Heart left ventricle (tissue), 16 donors: Measurements from ENCODE around the gene COL27A1. TPM values are rescaled to one million over a fixed set of nuclear protein-coding genes. Genes with fewer than 3 reads are reported as not detected.

Experiments
- ATAC-seq, 4 donors: fragments of 200-7000 bp; cut with Tn5 transposase; one replicate each; pipeline ENCODE4 v1.9.1; 2020 to 2022; ENCODE audit warnings: moderate library complexity in 4 of 4, mild to moderate bottlenecking in 3 of 4, moderate number of reproducible peaks in 1 of 4
- DNase-seq, 5 donors: peaks; one replicate each; pipeline ENCODE4 v3.0.0-alpha.2; 2020
- H3K27ac ChIP-seq, 12 donors: fragments of 200-600 bp; sonication (generic) in 4 of 12; one replicate each; pipeline versions ENCODE4 v1.5.0 to v1.8.0; 2016 to 2022; ENCODE audit warnings: mild to moderate bottlenecking in 2 of 12
- H3K27me3 ChIP-seq, 9 donors: fragments of 200-600 bp; sonication (generic) in 2 of 9; one replicate each; pipeline versions ENCODE4 v1.5.1 to v1.8.0; 2016 to 2022; ENCODE audit warnings: mild to moderate bottlenecking in 3 of 9
- H3K36me3 ChIP-seq, 9 donors: fragments of 200-600 bp; sonication (generic) in 2 of 9; one replicate each; pipeline versions ENCODE4 v1.5.0 to v1.8.0; 2018 to 2022; ENCODE audit warnings: mild to moderate bottlenecking in 2 of 9
- H3K4me1 ChIP-seq, 12 donors: fragments of 200-600 bp; sonication (generic) in 4 of 12; one replicate each; pipeline versions ENCODE4 v1.5.0 to v1.8.0; 2016 to 2022; ENCODE audit warnings: mild to moderate bottlenecking in 3 of 12
- H3K4me3 ChIP-seq, 12 donors: fragments of 200-600 bp; sonication (generic) in 4 of 12; one replicate each; pipeline versions ENCODE4 v1.5.0 to v1.8.0; 2017 to 2022; ENCODE audit warnings: mild to moderate bottlenecking in 9 of 12, moderate library complexity in 4 of 12
- H3K9me3 ChIP-seq, 12 donors: fragments of 200-600 bp; sonication (generic) in 4 of 12; one replicate each; pipeline versions ENCODE4 v1.5.0 to v1.8.0; 2016 to 2022; ENCODE audit warnings: mild to moderate bottlenecking in 1 of 12
- CTCF ChIP-seq, 12 donors: fragments of 200-600 bp; sonication (generic) in 4 of 12; IDR thresholded peaks; one replicate each; pipeline versions ENCODE4 v1.5.0 to v1.8.0; 2018 to 2022; ENCODE audit warnings: antibody characterized with exemption in 12 of 12, mild to moderate bottlenecking in 5 of 12
- POLR2A ChIP-seq, 2 donors: fragments of 450-650 bp; IDR thresholded peaks; one replicate each; pipeline ENCODE4 v1.6.1; 2017; ENCODE audit warnings: antibody characterized with exemption in 2 of 2, mild to moderate bottlenecking in 2 of 2, moderate library complexity in 2 of 2
- WGBS, 4 donors: extraction: QIAGEN DNeasy Blood & Tissue Kit in 2 of 4; methylation state at CpG; one replicate each; pipeline versions ENCODE4 v1.1.5 to v1.1.7; 2013 to 2018; 5-methylcytosine and 5-hydroxymethylcytosine counted together
- intact Hi-C, 10 donors: fragments of 100-400 bp; cut with DNase I; formaldehyde crosslinking; loops; one replicate each; pipeline versions ENCODE4 v1.11.1 to v1.14.2; 2022
- polyA plus RNA-seq, 2 donors: library from polyadenylated mRNA; stranded (reverse); fragments of 200-250 nt; gene quantifications; one replicate each; pipeline ENCODE4 v1.2.3, GENCODE V29; 2013
- total RNA-seq, 9 donors: library from RNA; depleted of rRNA in 2 of 9; stranded (reverse); fragments of >200 nt in 2 of 9; fragmentation: NEBNext Ultra II Directional in 3 of 9; extraction: Animal tissue kit (Norgen Biotek cat#: 25700) in 3 of 9; gene quantifications; one replicate each; pipeline versions ENCODE4 v1.1.0 to v1.2.4, GENCODE V29; 2016 to 2023
- donor health status: ischemic (EF 13 %, LVEDD 7.1; RV severe dilation, severe dysfunction).
- donor health status: healthy with polysubstance abuse.
- donor health status: DM: no; HTN: yes; CAD: no.
- donor health status: DM: no; HTN: no; CAD: no.
- donor health status: ischemic (EF 25% LVEDD 6.9; RV normal size, moderate dysfunction).
- donor health status: ischemic (EF 25% LVEDD 5.7; RV mildly dilated, moderate dysfunction).
- donor health status: healthy.
- donor health status: DM: yes; HTN: yes; CAD: no.
- donor health status: ischemic (EF 35%, LVEDD 5.7; RV mildly dilated, moderate dysfunction).
- donor health status: nonischemic (EF 11% LVEDD 7.7; RV severe dilation, severe dysfunction).
- donor health status: DM: yes; HTN: yes; CAD: no.
- donor health status: PGD.
- donor health status: ischemic (EF 29% LVEDD 5.4; RV normal size, mild dysfunction).
- donor health status: nonischemic (EF 23%, LVEDD 6.1; RV moderate dilation, normal function).

COL27A1 gene
- total and polyA plus RNA-seq, 11 donors = 2.3 to 14.2 (median 5.2) TPM

- DNase-seq (peak in 1 of 5 donors; percentile 18), ATAC-seq (peak in 3 of 4 donors; percentile 30 to 60 (median 45))
- H3K4me1 ChIP-seq = peaks cover 0 to 27% (median 11%) of the 10 kb centered on the region in 12 donors
- H3K36me3 ChIP-seq = no peaks in the 10 kb centered on the region
- peak overlapping the region in 2 of 12 donors; percentile 8 to 37 for H3K27ac ChIP-seq
- H3K4me3 ChIP-seq = no peak overlapping the region
- WGBS, 4 donors = 61 to 65% (median 63%) methylated on average over 10 of the region's 10 CpGs
- TF ChIP-seq POLR2A (IDR thresholded peaks at IDR 0.05) (no peak), CTCF (IDR thresholded peaks at IDR 0.05) (no peak)
- no peaks in the 10 kb centered on the region for H3K27me3 ChIP-seq
- intact Hi-C loops = loop anchor here in 1 of 10 donors (10.0 kb wide), 1 partner anchor 57 kb away; the partner anchor contains the start of gene AMBP
- peaks cover 0 to 11% (median 0%) of the 10 kb centered on the region in 12 donors for H3K9me3 ChIP-seq
These were observed 23.4 kb upstream of the COL27A1 start for GRCh38 chr9:114131808-114132549.

- WGBS, 4 donors = 87 to 95% (median 93%) methylated on average over 7 of the region's 7 CpGs
- no peaks in the 10 kb centered on the region for H3K36me3 ChIP-seq
- TF ChIP-seq CTCF (IDR thresholded peaks at IDR 0.05) (no peak), POLR2A (IDR thresholded peaks at IDR 0.05) (no peak)
- peaks cover 0 to 8% (median 0%) of the 10 kb centered on the region in 12 donors for H3K9me3 ChIP-seq
- H3K27me3 ChIP-seq = no peaks in the 10 kb centered on the region
- no peak overlapping the region for H3K4me3 ChIP-seq
- intact Hi-C loops = loop anchor here in 1 of 10 donors (10.0 kb wide), 1 partner anchor 58 kb away; the partner anchor contains the start of gene AMBP
- no peak for DNase-seq
- peak overlapping the region in 1 of 12 donors; percentile 37 for H3K27ac ChIP-seq
- peaks cover 0 to 27% (median 11%) of the 10 kb centered on the region in 12 donors for H3K4me1 ChIP-seq
- ATAC-seq = no peak
These were observed 22.8 kb upstream of the COL27A1 start for GRCh38 chr9:114132550-114132918.

GRCh38 chr9:114134827-114135396, 20.4 kb upstream of the COL27A1 start:
- DNase-seq (peak in 1 of 5 donors; percentile 20), ATAC-seq (peak in 1 of 4 donors; percentile 31)
- intact Hi-C loops = loop anchor here in 1 of 10 donors (10.0 kb wide), 1 partner anchor 60 kb away; the partner anchor contains the start of gene AMBP
- Histone ChIP-seq H3K27me3 (no peaks in the 10 kb centered on the region), H3K27ac (no peak overlapping the region), H3K4me1 (peaks cover 0 to 34% (median 15%) of the 10 kb centered on the region in 12 donors), H3K36me3 (no peaks in the 10 kb centered on the region), H3K4me3 (no peak overlapping the region), H3K9me3 (no peaks in the 10 kb centered on the region)
- 54 to 72% (median 68%) methylated on average over 5 of the region's 5 CpGs for WGBS, 4 donors
- TF ChIP-seq POLR2A (IDR thresholded peaks at IDR 0.05) (no peak), CTCF (IDR thresholded peaks at IDR 0.05) (no peak)

- Histone ChIP-seq H3K4me3 (no peak overlapping the region), H3K36me3 (no peaks in the 10 kb centered on the region), H3K4me1 (peaks cover 0 to 34% (median 25%) of the 10 kb centered on the region in 12 donors), H3K27me3 (peaks cover 0 to 3% (median 0%) of the 10 kb centered on the region in 9 donors), H3K27ac (no peak overlapping the region), H3K9me3 (no peaks in the 10 kb centered on the region)
- ATAC-seq (no peak), DNase-seq (no peak)
- intact Hi-C loops = loop anchor here in 1 of 10 donors (10.0 kb wide), 1 partner anchor 63 kb away; the partner anchor contains the start of gene AMBP
- 84 to 93% (median 87%) methylated on average over 6 of the region's 6 CpGs for WGBS, 4 donors
- TF ChIP-seq POLR2A (IDR thresholded peaks at IDR 0.05) = no peak
- no peak for TF ChIP-seq CTCF (IDR thresholded peaks at IDR 0.05)
These were observed 17.5 kb upstream of the COL27A1 start for GRCh38 chr9:114137831-114138230.
